Measurements from ENCODE around the gene KCNH6.

Gene KCNH6, protein sequence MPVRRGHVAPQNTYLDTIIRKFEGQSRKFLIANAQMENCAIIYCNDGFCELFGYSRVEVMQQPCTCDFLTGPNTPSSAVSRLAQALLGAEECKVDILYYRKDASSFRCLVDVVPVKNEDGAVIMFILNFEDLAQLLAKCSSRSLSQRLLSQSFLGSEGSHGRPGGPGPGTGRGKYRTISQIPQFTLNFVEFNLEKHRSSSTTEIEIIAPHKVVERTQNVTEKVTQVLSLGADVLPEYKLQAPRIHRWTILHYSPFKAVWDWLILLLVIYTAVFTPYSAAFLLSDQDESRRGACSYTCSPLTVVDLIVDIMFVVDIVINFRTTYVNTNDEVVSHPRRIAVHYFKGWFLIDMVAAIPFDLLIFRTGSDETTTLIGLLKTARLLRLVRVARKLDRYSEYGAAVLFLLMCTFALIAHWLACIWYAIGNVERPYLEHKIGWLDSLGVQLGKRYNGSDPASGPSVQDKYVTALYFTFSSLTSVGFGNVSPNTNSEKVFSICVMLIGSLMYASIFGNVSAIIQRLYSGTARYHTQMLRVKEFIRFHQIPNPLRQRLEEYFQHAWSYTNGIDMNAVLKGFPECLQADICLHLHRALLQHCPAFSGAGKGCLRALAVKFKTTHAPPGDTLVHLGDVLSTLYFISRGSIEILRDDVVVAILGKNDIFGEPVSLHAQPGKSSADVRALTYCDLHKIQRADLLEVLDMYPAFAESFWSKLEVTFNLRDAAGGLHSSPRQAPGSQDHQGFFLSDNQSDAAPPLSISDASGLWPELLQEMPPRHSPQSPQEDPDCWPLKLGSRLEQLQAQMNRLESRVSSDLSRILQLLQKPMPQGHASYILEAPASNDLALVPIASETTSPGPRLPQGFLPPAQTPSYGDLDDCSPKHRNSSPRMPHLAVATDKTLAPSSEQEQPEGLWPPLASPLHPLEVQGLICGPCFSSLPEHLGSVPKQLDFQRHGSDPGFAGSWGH

DNA sequence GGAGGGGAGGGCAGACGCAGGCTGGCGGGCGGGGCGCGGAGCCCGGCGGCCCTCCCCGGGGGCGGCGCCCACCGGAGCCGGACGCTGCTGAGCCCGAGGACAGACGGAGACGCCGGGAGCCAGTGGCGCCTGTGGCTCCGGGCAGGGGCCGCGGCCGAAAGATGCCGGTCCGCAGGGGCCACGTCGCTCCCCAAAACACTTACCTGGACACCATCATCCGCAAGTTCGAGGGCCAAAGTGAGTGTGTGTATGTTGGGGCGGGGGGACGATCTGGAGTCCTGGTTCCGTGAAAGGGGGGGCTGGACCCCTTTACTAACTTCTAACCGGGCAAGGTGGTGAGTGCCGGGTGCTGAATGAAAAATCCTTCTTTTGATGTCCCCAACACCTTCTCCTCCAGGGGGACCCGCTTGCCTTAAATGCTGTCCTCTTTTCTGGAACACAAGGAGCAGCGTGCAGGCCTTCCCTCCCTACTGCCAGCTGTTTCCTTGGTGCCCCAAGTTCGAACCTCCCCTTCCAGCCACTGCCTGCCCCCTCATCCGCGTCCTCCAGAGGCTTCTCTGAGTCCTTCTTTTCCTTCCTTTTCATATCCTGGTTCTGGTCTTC, at the start of gene KCNH6:
Gene KCNH6 (plus strand): TSS at position 106 of the 603 bp plus-strand sequence. CDS start 56 bp downstream, at position 162.
- no peak for DNase-seq (ENCODE audit: low read depth in 1 of 2, low spot score in 1 of 2)

DNA sequence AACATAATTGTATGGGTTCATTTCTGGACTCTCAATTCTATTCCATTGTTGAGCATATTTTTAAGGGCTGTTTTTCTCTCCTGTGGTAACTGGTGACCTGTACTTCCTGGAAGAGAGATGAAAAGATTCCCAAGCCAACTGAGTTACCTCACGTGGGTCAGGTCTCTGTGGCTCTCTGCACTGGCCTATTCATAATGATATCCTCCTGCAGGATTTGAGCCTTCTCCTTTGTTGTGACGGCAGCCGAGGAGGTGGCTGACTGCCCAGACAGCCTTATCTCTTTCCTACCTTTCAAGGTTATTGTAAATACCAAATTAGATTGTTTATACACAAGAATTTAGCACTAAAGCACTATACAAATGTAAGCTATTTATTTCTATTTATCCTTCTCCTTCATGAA, 49.0 kb upstream of the KCNH6 start:
- DNase-seq (ENCODE audit: low read depth in 1 of 2, low spot score in 1 of 2) = no peak

DNA sequence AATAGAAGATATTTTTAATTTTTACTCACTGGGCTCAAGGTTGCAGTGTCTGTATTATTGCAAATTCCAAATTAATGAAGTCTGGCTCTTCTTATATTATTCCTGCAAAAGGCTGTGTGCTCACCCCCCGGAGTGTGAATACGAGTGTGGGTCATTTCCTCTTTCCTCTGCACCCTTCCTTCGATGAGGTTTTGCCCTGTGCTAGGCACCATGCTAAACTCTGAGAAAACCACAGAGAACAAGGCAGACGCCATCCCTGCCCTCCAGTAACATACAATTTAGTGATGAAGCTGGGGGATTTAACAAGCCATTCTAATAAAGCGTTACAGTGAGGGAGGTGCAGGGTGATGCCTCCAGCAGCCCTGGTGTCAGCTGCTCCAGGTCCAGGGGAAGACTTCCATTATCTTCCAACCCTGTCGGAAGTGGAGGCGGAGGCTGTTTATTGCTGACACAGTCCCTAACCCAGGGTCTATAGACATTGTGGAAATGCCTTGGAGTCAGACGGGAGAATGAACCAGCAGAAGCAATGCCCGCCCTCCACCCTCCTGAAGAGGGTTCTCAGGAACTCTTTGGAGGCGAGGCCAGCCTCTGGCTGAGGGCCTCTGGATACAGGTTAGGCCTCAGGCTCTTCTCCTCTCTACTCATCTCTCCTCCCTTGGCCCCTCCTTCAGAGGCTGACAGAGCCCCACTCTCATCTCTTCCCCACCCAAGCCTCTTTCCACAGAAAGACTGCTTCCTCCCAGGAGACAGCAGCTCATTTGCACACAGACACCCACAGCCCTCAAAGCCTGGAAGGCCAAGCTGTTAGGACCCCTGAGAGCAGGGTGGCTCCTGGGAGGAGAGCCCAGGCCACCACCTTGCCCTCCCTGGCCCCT, 48.3 kb upstream of the KCNH6 start:
- DNase-seq (ENCODE audit: low read depth in 1 of 2, low spot score in 1 of 2) = no peak

GRCh38 chr17:63475491-63476412, 47.4 kb upstream of the KCNH6 start:
- DNase-seq (ENCODE audit: low read depth in 1 of 2, low spot score in 1 of 2) = no peak

DNA sequence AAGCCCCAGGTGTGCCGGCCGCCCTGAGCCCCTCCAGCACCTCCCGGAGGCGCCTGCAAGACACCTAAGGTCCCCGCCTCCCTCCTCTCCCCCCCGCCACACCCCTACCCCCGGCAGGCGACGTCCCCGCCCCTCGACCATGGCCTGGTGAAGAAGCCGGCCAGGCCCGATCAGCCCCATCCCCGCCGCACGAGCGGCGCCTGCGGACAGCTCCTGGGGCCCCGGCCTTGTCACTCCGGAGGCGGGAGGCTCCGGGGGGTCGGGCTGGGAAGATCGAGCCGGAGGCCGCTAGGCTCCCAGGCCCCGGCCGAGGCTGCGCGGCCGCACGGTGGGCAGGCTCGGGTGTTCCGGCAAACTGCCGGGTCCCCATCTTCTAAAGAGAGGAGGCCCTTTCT, 46.7 kb upstream of the KCNH6 start:
- no peak for DNase-seq (ENCODE audit: low read depth in 1 of 2, low spot score in 1 of 2)

DNA sequence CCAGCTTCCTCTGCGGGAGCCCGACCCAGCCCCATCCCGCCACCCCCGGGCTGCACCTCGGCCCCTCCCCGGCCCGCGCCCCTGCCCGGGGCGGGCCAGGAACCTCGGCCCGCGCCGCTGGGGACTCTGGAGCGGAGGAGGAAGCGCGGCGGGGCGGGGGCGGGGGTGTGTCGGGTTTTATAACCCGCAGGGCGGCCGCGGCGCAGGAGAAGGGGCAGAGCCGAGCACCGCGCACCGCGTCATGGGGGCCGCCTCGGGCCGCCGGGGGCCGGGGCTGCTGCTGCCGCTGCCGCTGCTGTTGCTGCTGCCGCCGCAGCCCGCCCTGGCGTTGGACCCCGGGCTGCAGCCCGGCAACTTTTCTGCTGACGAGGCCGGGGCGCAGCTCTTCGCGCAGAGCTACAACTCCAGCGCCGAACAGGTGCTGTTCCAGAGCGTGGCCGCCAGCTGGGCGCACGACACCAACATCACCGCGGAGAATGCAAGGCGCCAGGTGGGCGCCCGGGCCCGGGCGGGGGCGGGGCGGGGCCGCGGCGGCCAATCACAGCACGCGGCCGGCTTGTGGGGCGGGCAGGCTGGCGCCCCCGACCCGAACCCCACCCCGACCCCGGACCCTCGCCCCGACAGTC, 46.2 kb upstream of the KCNH6 start, which contains the start of gene ACE:
Gene ACE (plus strand): TSS at position 208 of the 626 bp plus-strand sequence. CDS start 34 bp downstream, at position 242.
- no peak for DNase-seq (ENCODE audit: low read depth in 1 of 2, low spot score in 1 of 2)

GRCh38 chr17:63477480-63478440, 45.4 kb upstream of the KCNH6 start:
- no peak for DNase-seq (ENCODE audit: low read depth in 1 of 2, low spot score in 1 of 2)

DNA sequence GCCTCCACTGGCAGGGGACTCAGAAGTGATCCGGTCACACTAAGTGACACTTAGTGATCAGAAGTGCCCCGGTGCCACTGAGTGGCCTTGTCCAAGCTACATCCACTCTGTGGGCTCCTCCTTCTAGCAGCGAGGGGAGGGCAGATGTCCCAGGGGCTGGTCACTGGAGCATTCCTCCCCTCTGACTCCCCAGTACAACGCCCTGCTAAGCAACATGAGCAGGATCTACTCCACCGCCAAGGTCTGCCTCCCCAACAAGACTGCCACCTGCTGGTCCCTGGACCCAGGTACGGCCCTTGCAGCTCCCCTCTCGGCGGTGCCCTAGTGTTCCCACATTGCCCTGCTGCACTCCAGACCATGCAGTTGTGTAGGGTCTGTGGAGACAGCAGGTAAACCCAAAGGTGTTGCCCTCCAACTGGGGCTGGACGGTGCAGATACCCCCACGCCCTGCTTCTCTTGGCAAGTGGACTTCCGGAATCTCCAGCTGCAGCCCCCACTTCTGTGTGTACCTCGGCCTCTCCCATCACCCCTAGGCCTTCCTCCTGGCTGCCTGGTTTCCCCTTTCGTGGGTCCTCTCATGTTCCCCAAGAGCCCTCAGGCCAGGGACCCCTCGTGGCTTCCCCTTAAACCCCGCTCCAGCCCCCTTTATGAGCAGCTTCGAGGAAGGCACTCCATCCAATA, 44.2 kb upstream of the KCNH6 start:
- peak; percentile 50 to 60 for DNase-seq (ENCODE audit: low read depth in 1 of 2, low spot score in 1 of 2)

DNA sequence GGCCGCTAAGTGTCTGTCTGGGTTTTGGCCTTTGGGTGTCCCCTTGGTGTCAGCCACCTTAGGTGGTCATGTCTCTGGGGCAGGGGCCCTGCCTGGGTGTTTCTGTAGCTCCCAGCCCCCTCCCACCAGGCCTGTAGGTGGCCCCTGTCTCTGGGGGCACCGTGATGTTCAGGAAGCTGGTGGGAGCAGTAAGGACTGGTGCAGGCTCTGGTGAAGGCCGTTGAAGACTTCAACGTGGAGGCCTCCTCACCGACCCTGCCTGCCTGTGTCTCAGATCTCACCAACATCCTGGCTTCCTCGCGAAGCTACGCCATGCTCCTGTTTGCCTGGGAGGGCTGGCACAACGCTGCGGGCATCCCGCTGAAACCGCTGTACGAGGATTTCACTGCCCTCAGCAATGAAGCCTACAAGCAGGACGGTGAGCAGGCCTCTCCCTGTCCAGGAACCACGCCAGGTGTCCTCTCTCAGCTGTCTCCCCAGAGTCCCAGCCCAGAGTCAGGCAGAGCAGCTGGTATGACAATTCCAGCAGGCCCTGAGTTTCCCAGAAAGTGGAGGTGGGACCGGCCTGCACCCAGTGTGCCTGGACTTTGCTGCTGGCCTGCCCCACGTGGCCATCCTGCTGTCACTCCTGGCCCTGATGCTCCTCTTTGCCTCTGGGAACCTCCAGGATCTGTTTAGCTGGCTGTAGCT, 43.5 kb upstream of the KCNH6 start:
- no peak for DNase-seq (ENCODE audit: low read depth in 1 of 2, low spot score in 1 of 2)

- DNase-seq (ENCODE audit: low read depth in 1 of 2, low spot score in 1 of 2) = no peak
Observed at GRCh38 chr17:63480192-63480784, 42.9 kb upstream of the KCNH6 start.

DNA sequence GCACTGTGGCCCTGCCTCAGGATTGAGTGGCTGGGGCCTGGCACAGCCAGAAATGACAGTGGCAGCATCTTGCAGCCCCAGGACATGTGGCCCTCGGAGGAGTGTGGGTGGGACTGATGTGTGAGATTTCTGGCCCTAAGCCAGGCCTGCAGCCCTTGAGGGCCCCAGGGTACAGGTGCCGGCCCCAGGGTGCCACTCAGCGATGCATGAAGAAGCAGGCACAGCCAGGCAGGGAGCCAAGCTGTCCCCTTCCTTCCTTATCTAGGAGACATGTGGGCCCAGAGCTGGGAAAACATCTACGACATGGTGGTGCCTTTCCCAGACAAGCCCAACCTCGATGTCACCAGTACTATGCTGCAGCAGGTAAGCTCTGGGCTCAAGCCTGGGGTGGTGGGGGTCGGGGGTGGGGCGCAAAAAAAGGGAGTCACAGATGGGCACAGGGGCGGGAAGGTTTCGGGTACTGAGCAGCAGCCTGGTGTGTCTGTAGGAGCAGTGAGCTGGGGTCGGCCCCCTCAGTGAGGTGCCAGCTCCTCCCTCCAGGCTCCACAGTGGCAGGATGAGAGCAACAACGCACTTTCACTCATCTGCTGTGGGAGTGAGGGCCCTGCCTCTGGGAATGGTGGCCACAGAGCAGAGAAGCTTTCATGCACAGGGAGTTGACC, 42.2 kb upstream of the KCNH6 start:
- no peak for DNase-seq (ENCODE audit: low read depth in 1 of 2, low spot score in 1 of 2)

GRCh38 chr17:63481488-63481870, 41.7 kb upstream of the KCNH6 start:
- no peak for DNase-seq (ENCODE audit: low read depth in 1 of 2, low spot score in 1 of 2)

DNA sequence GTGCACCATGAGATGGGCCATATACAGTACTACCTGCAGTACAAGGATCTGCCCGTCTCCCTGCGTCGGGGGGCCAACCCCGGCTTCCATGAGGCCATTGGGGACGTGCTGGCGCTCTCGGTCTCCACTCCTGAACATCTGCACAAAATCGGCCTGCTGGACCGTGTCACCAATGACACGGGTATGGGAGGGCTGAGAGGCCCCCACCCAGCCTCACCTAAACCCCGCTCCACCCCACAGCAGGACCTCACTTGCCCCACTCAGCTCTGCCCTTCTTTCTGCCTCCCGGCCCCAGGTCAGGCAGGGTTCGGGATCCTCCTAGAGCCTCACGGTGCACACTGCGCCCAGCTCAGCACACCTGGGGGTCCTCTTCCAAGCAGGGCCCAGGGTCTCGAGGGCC, 40.6 kb upstream of the KCNH6 start:
- DNase-seq (ENCODE audit: low read depth in 1 of 2, low spot score in 1 of 2) = no peak

GRCh38 chr17:63483038-63483437, 40.1 kb upstream of the KCNH6 start:
- DNase-seq (ENCODE audit: low read depth in 1 of 2, low spot score in 1 of 2) = no peak

DNA sequence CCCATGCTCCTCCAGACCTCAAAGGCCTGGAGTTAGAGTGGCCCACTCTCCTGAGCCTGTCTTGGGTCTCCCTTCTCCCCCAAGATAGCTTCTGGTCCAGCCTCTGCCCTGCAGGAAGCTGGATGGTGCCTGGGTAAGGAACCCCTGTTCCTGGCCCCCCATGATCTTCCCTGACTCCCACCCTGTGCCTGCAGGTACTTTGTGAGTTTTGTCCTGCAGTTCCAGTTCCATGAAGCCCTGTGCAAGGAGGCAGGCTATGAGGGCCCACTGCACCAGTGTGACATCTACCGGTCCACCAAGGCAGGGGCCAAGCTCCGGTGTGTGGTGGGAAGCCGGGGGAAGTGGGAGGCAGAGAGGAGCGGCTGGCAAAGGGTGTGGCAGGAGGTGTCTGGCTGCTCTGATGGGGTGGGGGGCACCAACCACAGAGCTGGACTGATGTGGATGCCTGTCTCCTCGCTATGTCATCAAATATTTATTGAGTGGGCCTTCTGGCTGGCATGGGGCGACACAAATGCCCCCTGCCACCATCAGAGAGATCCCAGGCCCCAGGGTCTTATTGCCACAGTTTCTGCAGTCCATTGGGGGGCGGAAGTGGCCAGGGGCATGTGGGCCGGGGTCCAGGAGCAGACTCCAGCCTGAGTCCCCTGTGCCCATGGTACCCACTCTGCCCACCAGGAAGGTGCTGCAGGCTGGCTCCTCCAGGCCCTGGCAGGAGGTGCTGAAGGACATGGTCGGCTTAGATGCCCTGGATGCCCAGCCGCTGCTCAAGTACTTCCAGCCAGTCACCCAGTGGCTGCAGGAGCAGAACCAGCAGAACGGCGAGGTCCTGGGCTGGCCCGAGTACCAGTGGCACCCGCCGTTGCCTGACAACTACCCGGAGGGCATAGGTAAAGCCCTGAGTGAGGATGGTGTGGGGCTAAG, 39.2 kb upstream of the KCNH6 start:
- DNase-seq (ENCODE audit: low read depth in 1 of 2, low spot score in 1 of 2) = no peak

All from stimulated activated CD4-positive, alpha-beta T cell treated with anti-CD3 and anti-CD28 coated beads, Interleukin-15, amount 100 ng/mL, for 1 hour (primary cell).